HepG2 (cell line): ENCODE data around the gene ZFP36L2. TPM values are rescaled to one million over a fixed set of nuclear protein-coding genes. Genes with fewer than 3 reads are reported as not detected.
A peak's percentile ranks its signal among the peaks of the same experiment; 100 is the strongest.

Experiments
- ARNT ChIP-seq: fragments of 450-650 bp; IDR thresholded peaks from 2 replicates; pipeline ENCODE4 v1.6.1; 2017
- CBX1 ChIP-seq: IDR thresholded peaks from one replicate; pipeline ENCODE4 v1.6.1; 2016; ENCODE audit warnings: antibody characterized with exemption, low read depth
- CCDC6 ChIP-seq: sonication (generic); formaldehyde crosslinking; IDR thresholded peaks from 2 replicates; pipeline ENCODE4 v1.8.1; 2022; ENCODE audit warnings: mild to moderate bottlenecking, missing genetic modification reagents, moderate library complexity
- DPF2 ChIP-seq: sonication (generic); formaldehyde crosslinking; IDR thresholded peaks from 2 replicates; pipeline ENCODE4 v1.4.0; 2020; ENCODE audit warnings: mild to moderate bottlenecking, low read depth, missing genetic modification reagents, borderline replicate concordance
- HDAC1 ChIP-seq: sonication (generic); formaldehyde crosslinking; IDR thresholded peaks from 2 replicates; pipeline ENCODE4 v1.5.1; 2020; ENCODE audit warnings: mild to moderate bottlenecking, missing genetic modification reagents
- ISX ChIP-seq: sonication (generic); formaldehyde crosslinking; conservative IDR thresholded peaks from 2 replicates; pipeline ENCODE4 v1.5.0; 2020; ENCODE audit warnings: missing genetic modification reagents
- KDM6A ChIP-seq: IDR thresholded peaks from 2 replicates; pipeline ENCODE4 v1.6.1; 2016; ENCODE audit warnings: low read depth
- RBM22 ChIP-seq: fragments of 200-400 bp; formaldehyde crosslinking; optimal IDR thresholded peaks from 2 replicates; pipeline ENCODE3; 2017; ENCODE audit warnings: mild to moderate bottlenecking, low read length, moderate library complexity
- REPIN1 ChIP-seq: sonication (generic); formaldehyde crosslinking; IDR thresholded peaks from 2 replicates; pipeline ENCODE4 v1.8.0; 2022; ENCODE audit warnings: missing genetic modification reagents, low read depth, mild to moderate bottlenecking, borderline replicate concordance
- SATB2 ChIP-seq: sonication (generic); formaldehyde crosslinking; IDR thresholded peaks from 2 replicates; pipeline ENCODE4 v1.5.0; 2020; ENCODE audit warnings: missing genetic modification reagents
- SKI ChIP-seq: fragments of 450-650 bp; IDR thresholded peaks from one replicate; pipeline ENCODE4 v1.6.1; 2018; ENCODE audit warnings: mild to moderate bottlenecking; ENCODE audit not compliant: partially characterized antibody
- TRIM24 ChIP-seq: sonication (generic); formaldehyde crosslinking; IDR thresholded peaks from 2 replicates; pipeline ENCODE4 v1.8.0; 2022; ENCODE audit warnings: mild to moderate bottlenecking, missing genetic modification reagents
- USF2 ChIP-seq, 2 experiments: sonication (generic) in 1 of 2; formaldehyde crosslinking in 1 of 2; IDR thresholded peaks; 2 replicates each; pipeline versions ENCODE4 v1.5.1 to v1.6.1; 2011 to 2020; ENCODE audit warnings: borderline replicate concordance in 1 of 2, low read depth in 1 of 2, low read length in 1 of 2, mild to moderate bottlenecking in 1 of 2, missing genetic modification reagents in 1 of 2, moderate library complexity in 1 of 2
- ZBTB43 ChIP-seq: sonication (generic); formaldehyde crosslinking; conservative IDR thresholded peaks from 2 replicates; pipeline ENCODE4 v1.4.0; 2020; ENCODE audit warnings: missing genetic modification reagents
- ZFX ChIP-seq: sonication (generic); formaldehyde crosslinking; IDR thresholded peaks from 2 replicates; pipeline ENCODE4 v1.4.0; 2020; ENCODE audit warnings: mild to moderate bottlenecking, low read depth, missing genetic modification reagents, moderate library complexity
- ZNF18 ChIP-seq: sonication (generic); formaldehyde crosslinking; IDR thresholded peaks from 2 replicates; pipeline ENCODE4 v1.8.0; 2022; ENCODE audit warnings: mild to moderate bottlenecking, missing genetic modification reagents; ENCODE audit not compliant: insufficient replicate concordance
- ZNF280B ChIP-seq: sonication (generic); formaldehyde crosslinking; IDR thresholded peaks from 2 replicates; pipeline ENCODE4 v1.5.0; 2020; ENCODE audit warnings: missing genetic modification reagents, mild to moderate bottlenecking, borderline replicate concordance
- ZNF468 ChIP-seq: sonication (generic); formaldehyde crosslinking; IDR thresholded peaks from 2 replicates; pipeline ENCODE4 v1.8.0; 2022; ENCODE audit warnings: mild to moderate bottlenecking, moderate library complexity, missing genetic modification reagents
- ZNF784 ChIP-seq: sonication (generic); formaldehyde crosslinking; IDR thresholded peaks from 2 replicates; pipeline ENCODE4 v1.5.1; 2020; ENCODE audit warnings: missing genetic modification reagents, mild to moderate bottlenecking, borderline replicate concordance
- polyA plus RNA-seq, 8 experiments: library from polyadenylated mRNA; depleted of rRNA in 3 of 8; stranded (reverse) in 7 of 8; unstranded in 1 of 8; fragments of >200 nt; fragmentation: Illumina TruSeq in 4 of 8; extraction: Trizol in 4 of 8; gene quantifications; 2 replicates each; pipeline versions ENCODE4 v1.2.1 to v1.2.3, GENCODE V29; 2011 to 2016; ENCODE audit warnings: low read depth in 4 of 8, missing spikeins in 1 of 8, mixed read lengths in 1 of 8; ENCODE audit not compliant: insufficient read depth in 1 of 8
- total RNA-seq, 5 experiments: library from RNA; depleted of rRNA; stranded (reverse); fragments of >200 nt; fragmentation: Illumina TruSeq; extraction: Trizol; gene quantifications; 2 replicates each; pipeline ENCODE4 v1.2.3, GENCODE V29; 2016; ENCODE audit warnings: low read depth in 1 of 5

Gene ZFP36L2
- total and polyA plus RNA-seq, 2 of the 13 experiments (the other 11 are each of a cell fraction or from before 2014, with no cell fraction given), result 11.2 to 21.8 TPM

- TF ChIP-seq ZNF18 (no peak), USF2 (IDR thresholded peaks at IDR 0.05; ENCODE audit: low read depth, low read length) (no peak), USF2 (CRISPR knock-in tag; IDR thresholded peaks at IDR 0.05; ENCODE audit: borderline replicate concordance) (no peak), ZNF784 (peak; percentile 27; the same call in 1 of the 2 replicates), ZNF468 (CRISPR knock-in tag) (no peak), ZBTB43 (CRISPR knock-in tag) (peak; percentile 38), CBX1 (no peak), DPF2 (peak; percentile 68), TRIM24 (CRISPR knock-in tag) (no peak), ZFX (CRISPR knock-in tag) (peak; percentile 89), ZNF280B (CRISPR knock-in tag) (peak; percentile 47; the same call in 1 of the 2 replicates), SATB2 (CRISPR knock-in tag) (no peak), REPIN1 (CRISPR knock-in tag) (peak; percentile 21; the same call in 1 of the 2 replicates), RBM22 (no peak), KDM6A (CRISPR knock-in tag) (peak; percentile 64; the same call in 1 of the 2 replicates), HDAC1 (peak; percentile 79), ISX (CRISPR knock-in tag) (no peak), ARNT (no peak), CCDC6 (CRISPR knock-in tag) (peak; percentile 31; the same call in 1 of the 2 replicates), SKI (peak; percentile 58)
Observed at GRCh38 chr2:43178602-43179542, 47.5 kb downstream of the ZFP36L2 start (continued).
